Stimulated activated CD8-positive, alpha-beta memory T cell treated with anti-CD3 and anti-CD28 coated beads, Interleukin-12 subunit alpha, Interleukin-12 subunit beta, amount 100 ng/mL, for 24 hours (primary cell): ENCODE results near the gene AQP5.

Experiments used
- DNase-seq: peaks from one replicate; pipeline ENCODE4 v3.0.0-alpha.2; 2020; ENCODE audit errors: extremely low read depth

AQP5 gene

GRCh38 chr12:49950273-49951251, 11.1 kb upstream of the AQP5 start, which contains the start of gene AQP2:
AQP2 (plus strand) TSS chr12:49950737; CDS start chr12:49950831, 94 bp downstream.
- no peak for DNase-seq

GRCh38 chr12:49951411-49952240, 10.0 kb upstream of the AQP5 start:
- no peak for DNase-seq

DNA sequence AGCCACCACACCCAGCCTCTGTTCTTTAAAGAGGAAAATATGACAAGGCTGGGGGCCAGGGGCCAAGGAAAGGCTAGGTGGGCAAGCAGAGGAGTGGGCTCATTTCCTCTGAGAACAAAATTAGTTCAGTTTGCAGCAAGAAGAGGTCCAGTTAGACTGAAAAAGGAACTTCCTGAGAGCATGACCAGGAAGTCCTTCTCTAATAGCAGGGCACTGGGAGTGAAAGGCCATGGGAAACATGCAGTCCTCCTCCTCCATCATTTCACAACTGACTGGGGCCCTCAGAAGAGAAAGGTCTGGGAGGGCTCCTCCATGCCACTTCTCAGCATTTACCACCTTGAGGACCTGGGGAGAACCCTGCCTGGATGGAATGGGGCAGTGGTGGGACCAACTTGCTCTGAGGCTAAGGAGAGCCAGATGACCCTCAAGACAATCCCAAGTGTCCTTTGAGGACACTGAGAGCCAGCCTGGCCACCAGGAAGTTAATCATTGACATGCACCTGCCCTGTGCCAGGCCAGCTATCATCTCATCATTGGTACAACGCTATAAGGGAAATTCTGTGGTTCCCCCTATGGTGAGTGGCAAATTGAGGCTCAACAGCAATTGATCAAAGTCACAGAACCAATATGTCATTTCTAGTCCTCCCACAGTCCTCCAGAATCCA, 9.1 kb upstream of the AQP5 start:
- no peak for DNase-seq

- DNase-seq = no peak
Observed at GRCh38 chr12:49953151-49953550, 8.5 kb upstream of the AQP5 start.

GRCh38 chr12:49953961-49954846, 7.5 kb upstream of the AQP5 start:
- DNase-seq = no peak

DNA sequence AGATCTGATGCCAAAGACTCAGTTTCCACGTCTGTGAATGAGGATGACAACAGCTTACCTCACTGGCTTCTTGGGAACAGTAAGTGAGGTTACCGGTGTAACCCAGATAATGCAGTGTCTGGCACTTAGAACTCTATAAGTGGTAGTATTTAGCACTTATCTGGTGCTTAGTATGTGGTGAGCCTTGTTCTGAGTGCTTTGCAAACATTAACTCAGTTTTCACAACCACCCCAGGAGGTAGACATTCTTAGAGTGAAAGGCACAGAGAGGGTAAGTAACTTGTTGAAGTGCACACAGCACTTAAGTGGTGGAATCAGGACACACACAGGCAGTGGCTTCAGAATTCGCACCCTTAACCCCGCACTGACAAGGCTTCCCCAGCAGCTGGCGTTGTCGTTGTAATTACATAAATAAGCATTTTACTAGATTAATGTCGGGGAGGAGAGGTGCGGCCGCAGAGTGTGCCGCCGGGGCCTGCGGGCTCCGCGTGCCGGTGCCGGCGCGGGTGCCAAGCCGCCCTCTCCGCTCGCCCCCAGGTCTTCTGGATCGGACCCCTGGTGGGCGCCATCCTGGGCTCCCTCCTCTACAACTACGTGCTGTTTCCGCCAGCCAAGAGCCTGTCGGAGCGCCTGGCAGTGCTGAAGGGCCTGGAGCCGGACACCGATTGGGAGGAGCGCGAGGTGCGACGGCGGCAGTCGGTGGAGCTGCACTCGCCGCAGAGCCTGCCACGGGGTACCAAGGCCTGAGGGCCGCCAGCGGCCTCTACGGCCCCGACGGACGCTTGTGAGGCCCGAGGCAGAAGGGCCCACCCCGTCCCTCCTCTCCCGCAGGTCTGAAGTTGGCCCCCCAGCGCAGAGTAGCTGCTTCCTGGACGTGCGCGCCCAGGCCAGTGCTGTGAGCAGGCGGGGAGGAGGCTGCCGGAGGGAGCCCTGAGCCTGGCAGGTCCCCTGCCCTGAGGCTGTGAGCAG, 6.5 kb upstream of the AQP5 start:
- no peak for DNase-seq

DNA sequence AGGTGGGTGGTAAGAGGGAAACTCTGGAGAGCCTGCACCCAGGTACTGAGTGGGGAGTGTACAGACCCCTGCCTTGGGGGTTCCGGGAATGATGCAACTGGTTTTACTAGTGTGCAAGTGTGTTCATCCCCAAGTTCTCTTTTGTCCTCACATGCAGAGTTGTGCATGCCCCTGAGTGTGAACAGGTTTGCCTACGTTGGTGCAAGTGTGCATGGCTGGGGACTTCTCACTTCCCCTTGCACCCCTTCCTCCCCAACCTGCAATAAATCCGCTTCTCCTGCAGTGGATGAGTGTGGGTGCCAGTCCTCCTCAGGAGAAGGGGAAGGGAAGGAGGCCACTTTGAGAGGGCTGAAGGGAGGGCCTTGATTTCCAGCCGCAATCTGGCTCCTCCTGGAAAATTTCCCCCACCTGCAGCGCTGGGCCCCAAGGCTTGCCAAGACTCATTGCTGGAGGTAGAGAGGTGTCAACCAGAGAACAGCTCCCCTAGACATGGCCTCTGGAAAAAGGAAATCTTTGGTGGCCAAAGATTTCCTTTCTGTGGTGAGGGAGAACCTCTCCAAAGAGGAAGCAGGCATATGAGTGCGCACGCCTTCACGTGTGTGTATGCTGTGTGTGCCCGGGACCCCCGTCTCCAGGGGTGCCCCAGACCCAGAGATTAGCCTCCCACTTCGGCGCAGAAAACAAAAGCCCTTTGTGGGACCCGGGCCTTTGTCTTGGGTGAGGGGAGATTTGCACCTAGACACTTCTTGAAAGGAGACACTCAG, 5.6 kb upstream of the AQP5 start:
- DNase-seq = no peak

DNA sequence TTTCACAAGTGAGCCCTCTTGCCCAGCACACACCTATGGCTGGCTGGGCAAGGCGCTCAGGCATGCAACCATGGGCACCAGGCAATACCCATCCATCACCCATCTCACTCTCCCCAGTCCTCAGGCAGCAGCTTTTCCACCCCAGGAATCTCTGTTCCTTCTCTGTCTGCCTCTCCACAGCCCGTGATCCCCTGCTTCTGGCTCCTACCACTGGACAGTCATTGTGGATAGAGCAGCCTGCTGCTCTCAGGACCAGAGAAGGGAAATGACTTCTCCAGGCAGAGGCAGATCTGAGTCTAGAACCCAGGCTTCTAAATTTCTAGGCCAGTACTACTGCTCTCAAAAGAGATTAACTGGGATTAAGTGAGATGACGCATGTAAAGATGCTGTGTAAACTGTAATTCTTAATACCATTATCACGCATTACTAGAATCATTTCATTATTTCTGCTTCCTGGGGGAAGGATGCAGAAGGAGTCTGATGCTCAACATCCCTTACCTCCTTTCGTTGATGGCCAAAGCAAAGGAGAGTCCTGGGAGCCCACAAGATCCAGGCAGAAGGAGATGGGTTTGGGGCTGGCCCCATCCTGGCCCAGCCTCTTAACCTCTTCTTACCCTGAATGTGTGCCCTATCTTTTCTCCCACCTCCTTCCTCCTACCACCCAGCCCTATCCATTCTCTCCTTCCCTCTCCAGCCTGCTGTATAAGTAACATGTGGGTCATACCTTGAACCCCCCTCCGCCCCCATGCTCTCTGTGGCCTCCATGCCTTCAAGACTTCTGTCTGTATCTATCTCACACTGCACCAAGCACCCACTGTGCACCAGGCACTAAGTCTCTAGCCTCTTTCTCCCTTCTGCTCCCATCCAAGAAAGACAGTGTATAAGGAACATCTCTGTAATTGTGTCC, 4.8 kb upstream of the AQP5 start:
- no peak for DNase-seq

GRCh38 chr12:49957570-49957967, 4.1 kb upstream of the AQP5 start:
- no peak for DNase-seq

DNA sequence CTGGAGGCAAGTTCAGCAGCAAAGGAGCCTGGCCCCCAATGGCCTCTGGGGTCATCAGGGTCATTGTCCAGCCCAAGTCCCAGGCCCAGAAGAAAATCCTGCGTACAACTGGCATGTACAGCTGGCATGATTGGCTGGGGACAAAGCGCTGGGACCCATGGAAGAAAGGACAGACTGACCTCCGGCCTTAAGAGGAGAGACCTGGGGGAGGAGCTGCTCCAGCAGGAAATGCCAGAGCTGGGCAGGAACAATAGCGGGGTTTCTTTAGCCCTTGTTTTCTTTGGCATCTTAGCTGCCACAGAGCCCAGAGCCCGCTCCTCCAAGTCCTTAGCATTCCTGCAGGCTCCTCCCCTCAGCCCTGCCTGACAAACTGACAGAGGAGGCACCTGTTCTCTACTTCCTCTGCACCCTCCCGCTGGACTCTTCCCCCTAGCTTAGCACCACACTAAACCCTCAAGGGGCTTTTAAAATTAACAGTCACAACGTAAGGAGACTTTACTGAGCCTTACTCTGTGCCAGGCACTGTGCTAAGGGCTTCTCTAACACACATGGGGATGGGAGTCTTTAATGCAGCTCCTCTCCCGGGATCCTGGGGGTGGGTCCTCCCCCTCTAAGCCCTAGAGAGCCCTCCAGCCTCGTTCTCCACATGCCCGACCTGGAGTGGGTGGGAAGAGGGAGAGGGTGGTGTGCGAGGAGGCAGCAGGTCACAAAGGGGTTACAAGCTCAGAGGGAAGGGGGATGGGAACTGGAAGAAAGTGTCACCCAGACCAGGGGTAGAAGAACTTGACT, 1.8 kb upstream of the AQP5 start:
- DNase-seq = no peak

DNA sequence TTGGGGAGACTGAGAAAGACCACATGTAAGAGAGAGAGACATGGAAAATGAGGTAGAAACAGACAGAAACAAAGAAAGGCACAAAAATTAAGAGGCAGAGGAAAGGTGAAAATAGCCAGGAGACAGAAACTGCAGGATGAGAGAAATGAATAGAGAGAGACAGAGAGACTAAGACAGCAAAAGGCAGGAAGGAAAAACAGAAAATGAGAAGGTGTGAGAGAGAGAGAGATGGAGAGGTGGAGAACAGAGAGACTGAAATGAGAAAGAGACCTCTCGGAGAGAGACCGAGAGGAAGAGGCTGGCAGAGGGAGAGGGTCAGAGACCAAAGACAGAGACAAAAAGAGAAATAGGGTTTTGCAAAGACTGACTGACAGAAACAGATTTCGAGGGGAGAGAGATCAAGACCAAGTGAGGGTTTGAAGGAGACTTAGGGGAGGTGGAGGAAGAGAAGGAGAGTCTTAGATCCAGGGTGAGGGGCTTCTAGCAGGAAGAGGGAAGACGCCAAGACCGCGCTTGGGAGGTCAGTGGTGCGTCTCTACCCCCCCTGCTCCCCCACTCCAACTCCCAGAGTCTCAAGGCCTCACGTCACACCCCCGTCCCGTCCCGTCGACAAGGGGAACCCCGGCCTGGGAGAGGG, 1.1 kb upstream of the AQP5 start:
- DNase-seq = no peak

DNA sequence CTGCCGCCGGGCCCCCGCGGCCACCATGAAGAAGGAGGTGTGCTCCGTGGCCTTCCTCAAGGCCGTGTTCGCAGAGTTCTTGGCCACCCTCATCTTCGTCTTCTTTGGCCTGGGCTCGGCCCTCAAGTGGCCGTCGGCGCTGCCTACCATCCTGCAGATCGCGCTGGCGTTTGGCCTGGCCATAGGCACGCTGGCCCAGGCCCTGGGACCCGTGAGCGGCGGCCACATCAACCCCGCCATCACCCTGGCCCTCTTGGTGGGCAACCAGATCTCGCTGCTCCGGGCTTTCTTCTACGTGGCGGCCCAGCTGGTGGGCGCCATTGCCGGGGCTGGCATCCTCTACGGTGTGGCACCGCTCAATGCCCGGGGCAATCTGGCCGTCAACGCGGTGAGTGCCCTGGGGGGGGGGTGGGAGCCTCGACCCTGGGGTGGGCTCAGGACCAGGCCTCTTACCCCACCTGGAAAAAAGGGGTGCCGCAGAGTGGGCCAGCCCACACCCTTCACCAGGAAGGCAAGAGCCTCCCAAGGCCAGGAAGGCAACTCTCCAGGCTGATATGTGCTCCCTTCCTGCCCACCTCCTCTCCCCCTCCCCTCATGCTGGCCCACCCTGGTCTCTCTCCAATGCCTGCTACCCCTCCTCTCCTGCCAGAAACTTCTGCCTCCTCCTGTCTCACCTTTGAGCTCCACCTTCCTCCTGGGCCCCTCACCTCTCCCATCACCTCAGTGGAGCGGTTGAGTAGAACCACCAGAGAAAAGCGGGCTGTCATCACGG, 507 bp downstream of the AQP5 start:
- DNase-seq = no peak

DNA sequence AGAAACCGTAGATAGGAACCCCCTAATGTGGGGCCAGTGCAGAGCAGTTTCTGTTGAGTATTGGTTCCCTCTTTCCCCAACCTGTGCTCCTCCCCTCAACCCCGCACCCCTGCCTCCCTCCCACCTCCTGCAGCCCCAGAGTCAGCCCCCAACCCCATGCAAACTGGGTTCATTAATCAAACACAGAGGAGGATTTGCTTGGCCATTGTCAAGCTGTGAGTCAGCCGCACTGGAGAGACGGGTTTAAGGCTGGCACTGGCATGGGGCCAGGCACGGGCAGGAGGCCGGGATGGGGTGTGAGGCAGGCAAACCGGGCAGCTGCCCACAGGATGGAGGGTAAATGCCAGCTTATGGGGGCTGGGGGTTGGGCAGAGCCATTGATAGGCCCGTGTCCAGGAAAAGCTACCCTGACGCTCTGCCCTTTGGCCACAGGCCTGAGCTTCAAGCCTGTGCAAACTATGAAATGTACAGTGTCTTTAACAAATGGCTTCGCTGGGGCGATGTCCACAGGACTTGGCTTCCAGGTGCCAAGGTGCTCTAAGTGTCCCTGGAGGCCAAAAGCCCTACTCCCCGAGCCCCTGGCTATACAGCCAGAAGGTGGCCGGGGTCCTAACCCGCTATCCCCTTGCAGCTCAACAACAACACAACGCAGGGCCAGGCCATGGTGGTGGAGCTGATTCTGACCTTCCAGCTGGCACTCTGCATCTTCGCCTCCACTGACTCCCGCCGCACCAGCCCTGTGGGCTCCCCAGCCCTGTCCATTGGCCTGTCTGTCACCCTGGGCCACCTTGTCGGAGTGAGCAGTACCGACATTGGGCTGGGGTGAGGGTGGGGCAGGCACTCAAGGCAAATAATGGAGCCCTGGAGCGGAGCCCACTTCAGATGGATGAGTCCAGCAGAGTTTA, 1.4 kb downstream of the AQP5 start:
- DNase-seq = no peak

DNA sequence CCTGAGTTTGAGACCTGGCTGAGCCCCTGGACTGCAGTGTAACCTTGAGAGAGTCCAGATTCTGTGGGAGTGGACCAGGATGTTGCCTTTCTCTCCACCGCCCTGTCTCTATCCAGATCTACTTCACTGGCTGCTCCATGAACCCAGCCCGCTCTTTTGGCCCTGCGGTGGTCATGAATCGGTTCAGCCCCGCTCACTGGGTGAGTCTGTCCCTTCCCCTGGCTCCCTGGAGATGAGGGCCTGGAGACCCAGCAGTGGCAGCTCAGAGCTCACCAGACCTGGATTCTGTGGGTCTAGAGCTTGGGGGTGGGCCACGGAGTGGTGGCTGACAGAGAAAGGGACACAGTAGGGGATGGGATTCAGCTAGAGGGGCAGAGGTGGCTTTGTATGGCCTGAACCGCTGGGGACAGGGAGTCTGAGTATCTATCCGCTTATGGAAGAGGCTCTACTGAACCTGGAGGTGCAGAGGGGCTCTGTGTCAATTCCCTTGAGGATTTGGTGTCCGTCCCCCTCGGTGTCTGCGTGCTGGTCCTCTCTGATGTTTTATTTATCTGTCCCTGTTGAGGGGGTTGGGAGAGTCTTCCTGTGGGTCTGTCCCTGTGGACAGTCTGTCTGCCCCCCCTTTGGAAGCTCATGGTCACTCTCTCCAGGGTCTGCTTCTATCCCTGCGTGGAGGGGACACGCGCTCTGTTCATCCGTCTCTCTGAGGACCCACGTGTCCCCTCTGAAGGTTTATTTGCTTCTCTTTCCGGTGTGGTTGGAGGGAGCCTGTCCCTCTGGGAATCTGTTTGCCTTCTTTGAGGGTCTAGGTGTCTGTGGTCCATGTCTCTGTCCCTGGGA, 2.5 kb downstream of the AQP5 start:
- DNase-seq = no peak
